HG03039 (cell line): Measurements from ENCODE around the gene CACUL1.
"Not testable (repeated sequence)": the region's sequence is repeated elsewhere in the genome, so short reads cannot be mapped to it uniquely, and the experiment has no call there.

Source experiments
- ATAC-seq: cut with Tn5 transposase; IDR thresholded peaks from one replicate; pipeline ENCODE4 v1.9.1; 2021; ENCODE audit warnings: mild to moderate bottlenecking, moderate library complexity; ENCODE audit not compliant: unreplicated experiment

Gene CACUL1

GRCh38 chr10:118658168-118658567, 96.6 kb downstream of the CACUL1 start:
- ATAC-seq = not testable (repeated sequence)

GRCh38 chr10:118645294-118645693, 109.5 kb downstream of the CACUL1 start:
- not testable (repeated sequence) for ATAC-seq

- ATAC-seq = no peak
These were observed 112.5 kb downstream of the CACUL1 start for GRCh38 chr10:118642228-118642627.

- ATAC-seq = no peak
These were observed 116.1 kb downstream of the CACUL1 start for GRCh38 chr10:118638680-118639079.

GRCh38 chr10:118635674-118636402, 118.9 kb downstream of the CACUL1 start:
- ATAC-seq = no peak

GRCh38 chr10:118633786-118634185, 121.0 kb downstream of the CACUL1 start:
- no peak for ATAC-seq

GRCh38 chr10:118629211-118629610, 125.6 kb downstream of the CACUL1 start:
- ATAC-seq = no peak

GRCh38 chr10:118628397-118628796, 126.4 kb downstream of the CACUL1 start:
- ATAC-seq = no peak

GRCh38 chr10:118626953-118627352, 127.8 kb downstream of the CACUL1 start:
- no peak for ATAC-seq
